Left forelimb (tissue), 1 donor: ENCODE data around the gene DNAJB8.

Source experiments
- DNase-seq: peaks from one replicate; pipeline ENCODE4 v3.0.0-alpha.2; 2018; ENCODE audit warnings: low spot score

Gene DNAJB8

GRCh38 chr3:128443771-128444170, 22.9 kb downstream of the DNAJB8 start:
- no peak for DNase-seq

DNA sequence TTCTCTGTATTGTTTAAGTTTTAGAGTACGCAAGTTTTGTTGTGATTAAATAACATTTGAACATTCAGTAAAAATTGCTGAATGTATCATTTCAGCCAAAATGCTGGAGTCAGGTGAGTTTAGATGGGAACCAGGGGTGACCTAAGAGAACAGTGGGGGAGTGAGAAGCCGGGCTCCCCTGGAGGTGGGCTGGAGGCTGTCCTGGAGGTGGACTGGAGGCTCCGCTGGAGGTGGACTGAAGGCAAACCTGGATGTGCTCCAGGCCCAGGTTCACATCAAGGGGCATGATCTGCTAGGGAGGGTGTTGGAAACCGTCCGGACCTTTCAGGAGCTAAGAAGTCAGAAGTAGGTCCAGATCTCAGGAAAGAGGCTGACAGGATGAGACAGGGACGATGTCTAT, 23.7 kb downstream of the DNAJB8 start:
- no peak for DNase-seq

DNA sequence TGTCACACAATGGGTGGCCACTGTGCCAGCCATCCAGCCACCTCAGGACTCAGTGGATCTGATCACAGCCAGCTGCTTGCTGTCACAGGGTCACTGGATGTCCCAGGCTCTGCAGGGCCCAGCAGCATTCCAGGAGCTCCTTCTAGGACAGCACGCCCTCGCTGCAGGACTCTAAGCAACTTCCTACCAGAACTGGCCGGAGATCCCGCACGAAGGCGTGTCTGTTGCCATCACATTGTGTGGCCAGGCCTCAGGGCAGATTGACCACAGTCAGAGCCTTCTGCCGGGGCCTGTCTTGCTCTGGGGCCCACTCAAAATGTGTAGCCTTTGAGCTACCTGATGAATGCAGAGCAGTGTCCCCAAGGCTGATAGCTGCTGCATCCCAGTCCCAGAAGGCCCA, 24.6 kb downstream of the DNAJB8 start:
- no peak for DNase-seq

DNA sequence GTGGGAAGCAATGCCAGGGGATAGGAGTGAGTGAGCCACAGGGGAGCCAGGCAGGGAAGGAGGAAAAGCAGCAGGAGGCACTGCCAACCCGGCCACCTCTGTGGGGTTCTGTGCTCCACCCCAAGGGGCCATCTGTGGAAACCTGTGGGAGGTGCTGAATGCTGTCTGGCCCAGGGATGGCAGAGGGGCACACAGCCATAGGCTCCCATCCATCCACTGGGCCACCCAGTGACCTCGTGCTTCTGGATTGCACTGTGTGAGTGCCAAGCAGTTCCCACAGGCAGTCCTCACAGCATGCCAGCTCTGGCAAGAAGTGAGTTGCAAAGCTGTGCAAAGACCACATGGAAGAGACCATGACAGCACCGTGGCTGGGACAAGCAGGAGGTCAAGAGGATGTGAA, 27.5 kb downstream of the DNAJB8 start:
- no peak for DNase-seq

DNA sequence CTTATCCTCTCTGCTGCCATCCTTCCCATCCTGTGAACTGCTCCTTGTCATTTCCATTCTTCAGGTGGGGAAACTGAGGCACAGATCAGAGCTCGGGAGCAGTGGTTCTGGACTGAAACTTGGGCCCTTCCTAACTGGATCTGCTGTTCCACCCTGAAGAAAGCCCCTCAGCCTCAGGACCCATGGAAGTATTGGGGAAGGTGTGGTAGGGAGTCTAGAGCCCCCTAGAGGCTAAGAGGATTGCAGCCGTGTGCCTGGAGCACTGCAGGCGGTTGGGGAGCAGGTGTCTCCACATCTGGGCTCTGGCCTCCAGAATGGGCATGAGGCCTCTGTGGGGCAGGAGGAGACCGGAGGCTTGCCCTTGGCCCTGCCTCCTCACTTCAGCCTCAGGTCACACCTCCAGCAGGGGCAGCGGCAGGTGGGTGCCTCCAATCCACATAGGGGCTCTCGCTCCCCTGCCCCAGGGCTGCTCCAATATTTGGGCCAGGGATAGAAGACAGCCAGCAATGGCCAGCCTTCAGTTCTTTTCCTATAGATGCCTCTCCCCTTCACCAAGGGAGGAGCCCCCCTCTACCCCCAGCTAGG, 28.1 kb downstream of the DNAJB8 start:
- DNase-seq, result no peak

DNA sequence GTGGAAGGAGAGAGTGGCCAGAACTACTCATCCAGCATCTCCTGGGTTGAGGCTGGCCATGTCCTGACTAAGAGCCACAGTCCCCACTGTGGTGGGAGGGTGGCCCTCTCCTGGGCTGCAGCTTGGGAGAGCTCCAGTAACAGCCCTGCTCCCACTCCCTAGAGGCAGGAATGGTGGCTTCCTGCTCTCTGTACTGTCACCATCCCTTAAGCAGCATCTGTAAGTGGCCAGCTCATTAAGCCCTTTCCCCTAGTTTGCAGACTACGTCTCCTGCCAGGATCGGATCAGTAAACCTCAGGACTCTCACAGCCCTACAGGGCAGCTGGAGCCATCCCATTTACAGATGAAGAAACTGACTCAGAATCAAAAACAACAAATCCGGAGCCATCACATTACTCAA, 30.5 kb downstream of the DNAJB8 start:
- no peak for DNase-seq

DNA sequence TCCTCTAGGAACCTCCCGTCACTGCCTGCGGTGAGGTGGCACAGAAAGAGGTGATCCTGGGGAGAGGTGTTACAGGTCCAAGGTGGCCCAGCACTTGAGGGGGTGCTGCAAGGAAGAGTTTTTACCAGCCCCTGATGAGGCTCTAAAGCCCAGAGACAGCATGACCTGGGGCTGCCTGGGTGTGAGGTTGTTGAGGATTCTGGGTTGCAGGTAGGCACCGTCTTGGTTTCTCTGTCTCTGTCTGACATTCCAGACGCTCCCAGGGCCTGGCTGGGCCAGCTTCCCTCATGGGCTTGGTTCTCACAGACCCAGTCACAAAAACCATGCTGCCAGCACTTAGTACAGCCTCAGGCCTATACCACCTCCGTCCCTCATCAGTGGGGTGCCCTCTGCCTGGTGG, 31.1 kb downstream of the DNAJB8 start:
- DNase-seq, result no peak

DNA sequence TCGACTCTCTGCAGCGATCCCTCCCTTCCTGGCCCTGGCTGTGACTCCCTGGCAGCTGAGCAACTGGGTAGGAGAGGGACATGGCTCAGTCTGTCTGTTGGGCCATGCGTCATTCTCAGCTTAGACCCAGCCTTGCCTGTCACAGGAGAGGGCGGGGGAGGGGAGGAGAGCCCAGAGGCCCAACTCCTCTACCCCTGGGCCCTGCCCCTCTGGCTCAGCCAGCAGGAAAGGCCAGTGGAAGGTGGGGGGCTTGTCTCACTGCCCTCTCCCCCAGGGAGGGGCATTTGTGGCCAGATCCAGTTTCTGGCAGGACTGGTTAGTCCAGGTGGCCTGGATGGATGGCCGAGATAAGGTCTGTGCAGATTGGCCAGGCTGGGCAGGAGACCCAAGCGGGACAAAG, 31.6 kb downstream of the DNAJB8 start:
- DNase-seq, result no peak

DNA sequence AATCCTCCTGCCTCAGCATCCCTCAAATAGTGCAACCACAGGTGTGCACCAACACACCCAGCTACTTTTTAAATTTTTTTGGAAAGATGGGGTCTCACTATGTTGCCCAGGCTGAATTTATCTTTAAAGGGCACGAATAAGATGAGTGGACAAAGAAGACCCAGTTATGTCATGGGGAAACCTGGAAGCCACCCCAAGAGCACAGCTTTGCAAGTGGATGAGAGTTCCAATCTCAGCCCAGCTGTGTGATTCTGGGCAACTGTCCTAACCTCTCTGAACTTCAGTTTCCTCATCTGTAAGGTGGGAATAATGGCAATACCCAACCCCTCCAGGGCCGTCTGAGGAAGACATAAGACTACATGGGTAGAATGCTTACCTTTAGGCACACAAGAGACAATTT, 32.2 kb downstream of the DNAJB8 start:
- DNase-seq, result no peak

GRCh38 chr3:128433837-128434165, 32.9 kb downstream of the DNAJB8 start:
- no peak for DNase-seq

- DNase-seq, result no peak
Measured at GRCh38 chr3:128432971-128433836, 33.5 kb downstream of the DNAJB8 start.

DNA sequence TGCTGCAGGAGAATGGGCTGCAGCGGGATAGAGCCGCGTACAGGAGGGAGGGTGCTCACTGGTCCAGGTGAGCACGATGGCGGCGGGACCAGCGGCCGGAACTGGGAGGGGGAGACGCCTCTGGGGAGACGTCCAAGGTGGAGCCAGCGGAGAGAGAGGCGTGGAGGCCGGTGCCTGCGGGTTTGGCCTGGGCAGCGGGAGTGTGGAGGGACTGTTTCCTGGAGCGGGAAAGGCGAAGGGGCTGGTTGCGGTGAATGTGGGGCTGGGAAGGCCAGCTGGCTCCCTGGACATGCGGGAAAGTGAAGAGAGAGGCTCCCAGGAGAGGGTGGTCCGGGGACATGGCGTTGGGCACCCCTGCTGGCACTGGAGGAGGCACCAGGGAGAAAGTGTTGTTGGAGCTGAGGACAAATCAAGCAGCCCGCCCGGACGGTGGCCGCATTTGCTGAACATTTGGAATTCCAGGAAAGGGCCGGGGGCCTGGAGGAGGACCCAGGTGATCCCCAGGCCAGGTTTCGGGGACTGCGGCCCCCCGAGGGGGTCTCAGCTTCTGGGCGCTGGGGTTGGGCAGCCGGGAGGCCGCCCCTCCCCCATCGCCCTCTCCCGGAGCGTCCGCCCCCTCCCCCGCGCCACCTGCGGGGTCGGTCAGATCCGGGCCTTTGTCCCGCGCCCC, 34.3 kb downstream of the DNAJB8 start:
- DNase-seq, result no peak

GRCh38 chr3:128431803-128432300, 34.8 kb downstream of the DNAJB8 start:
- DNase-seq, result no peak

GRCh38 chr3:128430731-128431130, 36.0 kb downstream of the DNAJB8 start:
- no peak for DNase-seq

- no peak for DNase-seq
Measured at GRCh38 chr3:128430301-128430700, 36.4 kb downstream of the DNAJB8 start.

DNA sequence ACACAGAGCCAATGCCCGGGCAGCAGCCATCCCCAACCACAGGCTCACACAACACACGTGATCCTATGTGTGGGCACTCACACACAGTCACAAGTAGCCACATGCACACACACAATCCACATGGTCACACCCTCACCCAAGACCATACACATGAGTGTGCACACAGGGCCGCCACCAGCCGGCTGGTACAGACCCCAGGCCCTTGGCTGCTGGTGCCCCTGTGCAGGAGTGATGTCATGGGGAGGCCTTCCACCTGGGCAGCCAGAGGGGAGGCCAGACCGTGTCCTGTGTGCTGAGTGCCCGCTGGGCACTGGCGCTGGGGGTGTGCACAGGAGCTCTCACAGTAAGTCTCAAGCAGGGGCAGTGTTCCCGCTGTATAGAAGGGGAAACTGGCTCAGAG, 36.9 kb downstream of the DNAJB8 start:
- DNase-seq, result no peak

DNA sequence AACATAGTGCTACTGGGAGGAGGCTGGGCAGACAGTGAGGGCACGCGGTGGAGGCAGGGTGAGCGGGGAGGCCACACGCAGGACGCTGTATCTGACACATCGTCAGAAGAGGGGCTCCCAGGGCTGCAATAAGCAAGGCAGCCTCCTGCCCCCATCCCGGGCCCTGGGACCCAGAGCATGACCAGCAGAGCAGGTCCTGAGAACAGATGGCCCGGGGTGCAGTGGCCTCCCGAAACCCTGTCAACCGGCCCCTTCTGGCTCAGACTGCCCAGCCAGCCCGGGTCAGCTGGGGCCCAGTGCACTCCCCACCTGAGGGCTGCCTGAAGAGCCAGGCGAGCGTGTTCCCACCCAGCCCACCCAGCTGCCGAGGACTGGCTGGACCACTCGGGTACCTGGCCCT, 37.4 kb downstream of the DNAJB8 start:
- no peak for DNase-seq

DNA sequence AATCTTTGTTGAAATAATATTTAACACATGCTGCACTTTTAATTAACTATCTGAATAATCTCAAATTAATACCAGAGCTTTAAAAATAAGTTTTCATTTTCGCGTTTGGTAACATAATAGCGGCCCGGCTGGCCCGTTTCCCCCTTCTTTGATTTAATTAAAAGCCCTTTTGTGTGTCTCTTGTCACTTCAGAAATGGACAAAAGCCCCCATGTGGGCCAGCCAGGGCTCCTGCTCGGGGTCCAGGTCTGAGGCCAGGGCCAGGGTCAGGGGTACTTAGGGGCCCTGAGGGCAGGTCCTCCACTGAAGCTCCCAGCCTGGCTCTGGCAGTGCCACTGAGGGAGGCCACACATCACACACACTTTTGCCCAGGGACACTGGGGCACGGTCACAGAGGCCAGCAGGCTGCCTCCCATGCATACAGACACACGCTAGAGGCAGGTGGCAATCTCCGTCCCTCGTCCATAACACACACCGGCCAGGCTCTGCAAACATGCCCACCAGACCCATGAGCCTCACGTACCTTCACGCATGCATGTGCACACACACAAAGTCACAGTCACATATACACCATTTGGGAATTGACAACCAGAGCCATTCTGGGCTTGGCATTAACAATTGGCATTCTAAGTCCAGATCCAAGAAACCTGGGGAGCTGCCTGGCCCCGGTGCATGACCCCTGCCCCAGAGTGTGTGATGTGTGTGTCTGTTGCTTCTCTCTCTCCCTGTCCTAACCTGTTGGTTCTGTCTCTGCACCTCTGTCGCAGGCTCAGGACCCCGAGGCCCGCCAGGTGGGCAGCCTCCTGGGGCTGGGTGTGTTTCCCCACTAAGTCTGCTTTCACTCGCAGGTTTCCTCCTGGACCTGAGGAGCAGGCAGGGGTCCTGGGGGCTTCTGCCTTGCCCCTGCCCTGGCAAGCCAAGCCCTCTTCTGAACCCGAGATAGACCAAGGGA, 38.5 kb downstream of the DNAJB8 start:
- DNase-seq, result no peak

- no peak for DNase-seq
Measured at GRCh38 chr3:128427175-128427857, 39.4 kb downstream of the DNAJB8 start.

- no peak for DNase-seq
Measured at GRCh38 chr3:128426128-128426921, 40.4 kb downstream of the DNAJB8 start.

- no peak for DNase-seq
Measured at GRCh38 chr3:128425846-128426127, 40.9 kb downstream of the DNAJB8 start.
